KMS-11 (cell line): Measurements from ENCODE around the gene CFAP221.

Experiments used
- H2AFZ ChIP-seq: fragments of 200-600 bp; sonication (generic); 2 replicates; pipeline ENCODE4 v1.6.1; 2016; ENCODE audit warnings: antibody characterized with exemption, mixed run types, low read depth
- H3K27ac ChIP-seq: fragments of 200-600 bp; sonication (generic); 2 replicates; pipeline ENCODE4 v1.6.1; 2016; ENCODE audit warnings: mild to moderate bottlenecking, mixed run types
- H3K27me3 ChIP-seq: fragments of 200-600 bp; sonication (generic); 2 replicates; pipeline ENCODE4 v1.6.1; 2017; ENCODE audit warnings: mild to moderate bottlenecking, low read depth, mixed run types, moderate library complexity; ENCODE audit not compliant: insufficient read depth
- H3K36me3 ChIP-seq: fragments of 200-600 bp; sonication (generic); 2 replicates; pipeline ENCODE4 v1.6.1; 2017; ENCODE audit warnings: mild to moderate bottlenecking, mixed run types; ENCODE audit not compliant: insufficient read depth
- H3K4me1 ChIP-seq: fragments of 200-600 bp; sonication (generic); 2 replicates; pipeline ENCODE4 v1.6.1; 2016; ENCODE audit warnings: mild to moderate bottlenecking, low read depth, mixed run types; ENCODE audit not compliant: poor library complexity, severe bottlenecking
- H3K4me2 ChIP-seq: fragments of 200-600 bp; sonication (generic); 2 replicates; pipeline ENCODE4 v1.7.0; 2016; ENCODE audit warnings: mild to moderate bottlenecking, mixed run types
- H3K4me3 ChIP-seq: fragments of 200-600 bp; sonication (generic); IDR thresholded peaks from 2 replicates; pipeline ENCODE4 v1.6.1; 2017; ENCODE audit warnings: low read depth, low read length, mixed read lengths; ENCODE audit not compliant: insufficient read depth
- H3K79me2 ChIP-seq: fragments of 200-600 bp; sonication (generic); 2 replicates; pipeline ENCODE4 v1.6.1; 2016; ENCODE audit warnings: low read depth, mixed run types; ENCODE audit not compliant: insufficient read depth
- H3K9ac ChIP-seq: fragments of 200-600 bp; sonication (generic); 2 replicates; pipeline ENCODE4 v1.6.1; 2016; ENCODE audit warnings: mild to moderate bottlenecking, mixed run types
- H4K20me1 ChIP-seq: fragments of 200-600 bp; sonication (generic); 2 replicates; pipeline ENCODE4 v1.6.1; 2016; ENCODE audit warnings: mild to moderate bottlenecking, mixed run types; ENCODE audit not compliant: insufficient read depth
- TF ChIP-seq, protein P1 (sequence below): fragments of 200-600 bp; sonication (generic); conservative IDR thresholded peaks from 2 replicates; pipeline ENCODE4 v1.6.1; 2017; ENCODE audit warnings: low read depth, mild to moderate bottlenecking, antibody characterized with exemption, low read length, moderate library complexity, mixed read lengths

The CFAP221 gene

DNA sequence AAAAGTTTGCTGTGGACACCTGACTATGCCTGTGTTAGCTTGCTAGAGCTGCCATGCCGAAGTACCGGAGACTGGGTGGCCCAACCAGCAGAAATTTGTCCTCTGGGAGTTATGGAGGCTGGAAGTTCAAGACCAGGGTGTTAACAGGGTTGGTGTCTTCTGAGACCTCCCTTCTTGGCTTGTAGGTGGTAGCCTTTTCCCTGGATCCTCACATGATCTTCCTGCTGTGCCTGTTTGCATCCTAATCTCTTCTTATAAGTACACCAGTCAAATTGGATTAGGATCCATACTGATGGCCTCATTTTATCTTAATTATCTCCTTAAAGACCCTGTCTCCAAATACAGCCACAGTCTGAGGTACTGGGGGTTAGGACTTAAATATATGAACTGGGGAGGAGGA, 135.6 kb downstream of the CFAP221 start:
- no peak overlapping the region for H3K27ac ChIP-seq
- no peaks in the 10 kb centered on the region for H3K27me3 ChIP-seq
- peaks cover 13% of the 10 kb centered on the region; the same call in 1 of the 2 replicates for H3K79me2 ChIP-seq
- peak overlapping the region; percentile 81; the same call in 1 of the 2 replicates for H2AFZ ChIP-seq
- H3K4me2 ChIP-seq: peak overlapping the region; percentile 80
- no peaks in the 10 kb centered on the region for H3K4me1 ChIP-seq
- no peaks in the 10 kb centered on the region for H4K20me1 ChIP-seq
- TF ChIP-seq, protein P1, sequence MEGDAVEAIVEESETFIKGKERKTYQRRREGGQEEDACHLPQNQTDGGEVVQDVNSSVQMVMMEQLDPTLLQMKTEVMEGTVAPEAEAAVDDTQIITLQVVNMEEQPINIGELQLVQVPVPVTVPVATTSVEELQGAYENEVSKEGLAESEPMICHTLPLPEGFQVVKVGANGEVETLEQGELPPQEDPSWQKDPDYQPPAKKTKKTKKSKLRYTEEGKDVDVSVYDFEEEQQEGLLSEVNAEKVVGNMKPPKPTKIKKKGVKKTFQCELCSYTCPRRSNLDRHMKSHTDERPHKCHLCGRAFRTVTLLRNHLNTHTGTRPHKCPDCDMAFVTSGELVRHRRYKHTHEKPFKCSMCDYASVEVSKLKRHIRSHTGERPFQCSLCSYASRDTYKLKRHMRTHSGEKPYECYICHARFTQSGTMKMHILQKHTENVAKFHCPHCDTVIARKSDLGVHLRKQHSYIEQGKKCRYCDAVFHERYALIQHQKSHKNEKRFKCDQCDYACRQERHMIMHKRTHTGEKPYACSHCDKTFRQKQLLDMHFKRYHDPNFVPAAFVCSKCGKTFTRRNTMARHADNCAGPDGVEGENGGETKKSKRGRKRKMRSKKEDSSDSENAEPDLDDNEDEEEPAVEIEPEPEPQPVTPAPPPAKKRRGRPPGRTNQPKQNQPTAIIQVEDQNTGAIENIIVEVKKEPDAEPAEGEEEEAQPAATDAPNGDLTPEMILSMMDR: no peak
- no peaks in the 10 kb centered on the region for H3K36me3 ChIP-seq
- peak overlapping the region; percentile 80 for H3K4me3 ChIP-seq
- peak overlapping the region; percentile 76; the same call in 1 of the 2 replicates for H3K9ac ChIP-seq

DNA sequence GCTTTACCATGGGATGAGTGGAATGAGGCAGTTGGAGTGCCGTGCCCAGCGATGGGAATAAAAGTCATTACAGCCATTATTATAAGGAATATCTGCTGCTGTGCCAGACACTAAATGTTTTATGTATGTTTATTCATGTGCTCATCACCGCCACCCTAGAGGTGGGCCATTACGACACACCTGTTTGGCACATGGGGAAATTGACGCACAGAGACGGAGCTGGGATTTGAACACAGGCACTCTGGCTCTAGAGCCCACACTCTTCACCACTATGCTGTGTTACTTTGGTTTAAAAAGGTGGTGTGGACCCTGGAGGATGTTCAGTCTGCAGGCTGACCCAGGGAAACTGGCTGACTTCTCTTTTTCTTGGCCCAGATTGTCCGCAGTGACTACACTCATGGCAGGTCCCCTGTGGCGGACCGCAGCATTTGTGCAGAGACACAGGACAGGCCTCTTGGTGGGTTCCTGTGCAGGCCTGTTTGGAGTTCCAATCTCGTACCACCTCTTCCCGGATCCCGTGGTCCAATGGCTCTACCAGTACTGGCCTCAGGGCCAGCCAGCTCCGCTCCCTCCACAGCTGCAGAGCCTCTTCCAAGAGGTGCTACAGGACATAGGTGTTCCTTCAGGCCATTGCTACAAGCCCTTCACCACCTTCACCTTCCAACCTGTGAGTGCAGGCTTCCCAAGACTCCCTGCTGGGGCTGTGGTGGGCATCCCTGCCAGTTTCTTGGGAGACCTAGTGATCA, 136.4 kb downstream of the CFAP221 start:
- Histone ChIP-seq H3K9ac (no peak overlapping the region), H2AFZ (no peak overlapping the region), H3K36me3 (no peaks in the 10 kb centered on the region), H3K27ac (no peak overlapping the region), H3K4me3 (no peak overlapping the region), H3K27me3 (no peaks in the 10 kb centered on the region), H3K79me2 (peaks cover 13% of the 10 kb centered on the region; the same call in 1 of the 2 replicates), H3K4me1 (no peaks in the 10 kb centered on the region), H4K20me1 (no peaks in the 10 kb centered on the region), H3K4me2 (no peak overlapping the region; the same call in 1 of the 2 replicates)
- TF ChIP-seq, protein P1: no peak

DNA sequence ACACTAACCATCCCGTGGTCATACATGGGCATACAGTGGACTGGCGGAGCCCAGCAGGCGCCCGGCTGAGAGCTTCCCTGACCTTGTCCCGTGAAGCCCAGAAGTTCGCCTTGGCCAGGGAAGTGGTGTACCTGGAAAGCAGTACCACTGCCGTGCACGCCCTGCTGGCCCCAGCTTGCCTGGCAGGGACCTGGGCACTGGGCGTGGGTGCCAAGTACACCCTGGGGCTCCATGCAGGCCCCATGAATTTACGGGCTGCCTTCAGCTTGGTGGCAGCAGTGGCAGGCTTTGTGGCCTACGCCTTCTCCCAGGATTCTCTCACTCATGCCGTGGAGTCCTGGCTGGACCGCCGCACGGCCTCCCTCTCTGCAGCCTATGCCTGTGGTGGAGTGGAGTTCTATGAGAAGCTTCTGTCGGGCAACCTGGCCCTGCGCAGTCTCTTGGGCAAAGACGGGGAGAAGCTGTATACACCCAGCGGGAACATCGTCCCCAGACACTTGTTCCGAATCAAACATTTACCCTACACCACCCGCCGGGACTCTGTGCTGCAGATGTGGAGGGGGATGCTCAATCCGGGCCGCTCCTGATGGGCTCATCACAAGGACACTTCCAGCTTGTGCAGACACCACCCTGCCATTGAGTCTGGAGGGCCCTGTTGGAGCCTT, 137.1 kb downstream of the CFAP221 start:
- Histone ChIP-seq H3K79me2 (peaks cover 13% of the 10 kb centered on the region; the same call in 1 of the 2 replicates), H3K9ac (no peak overlapping the region), H3K4me2 (no peak overlapping the region), H3K4me3 (no peak overlapping the region), H3K4me1 (no peaks in the 10 kb centered on the region), H3K27me3 (no peaks in the 10 kb centered on the region), H3K27ac (no peak overlapping the region), H4K20me1 (no peaks in the 10 kb centered on the region), H3K36me3 (no peaks in the 10 kb centered on the region), H2AFZ (no peak overlapping the region)
- TF ChIP-seq, protein P1: no peak

DNA sequence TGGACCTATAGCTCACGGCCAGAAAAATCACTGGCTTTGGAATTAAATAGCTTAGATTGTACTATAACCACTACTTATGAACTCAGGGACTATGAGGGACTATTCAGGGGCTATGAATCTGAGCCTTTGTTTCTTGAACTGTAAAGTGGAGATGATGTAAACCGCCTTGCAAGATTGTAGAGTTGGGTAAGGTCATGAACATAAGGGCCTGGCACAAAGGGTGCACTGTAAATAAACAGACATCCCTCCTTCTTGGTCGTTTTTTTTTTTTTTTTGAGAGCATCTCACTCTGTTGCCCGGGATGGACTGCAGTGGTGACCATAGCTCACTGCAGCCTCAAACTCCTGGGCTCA, 137.6 kb downstream of the CFAP221 start:
- Histone ChIP-seq H3K27me3 (no peaks in the 10 kb centered on the region), H3K9ac (no peak overlapping the region), H3K4me2 (no peak overlapping the region), H3K79me2 (peaks cover 13% of the 10 kb centered on the region; the same call in 1 of the 2 replicates), H3K4me1 (no peaks in the 10 kb centered on the region), H3K27ac (no peak overlapping the region), H2AFZ (no peak overlapping the region), H4K20me1 (no peaks in the 10 kb centered on the region), H3K36me3 (no peaks in the 10 kb centered on the region), H3K4me3 (no peak overlapping the region)
- TF ChIP-seq, protein P1: no peak
